Activated CD4-positive, alpha-beta memory T cell treated with anti-CD3 and anti-CD28 coated beads for 36 hours (primary cell): ENCODE data around the gene OR51V1. TPM values are rescaled to one million over a fixed set of nuclear protein-coding genes. Genes with fewer than 3 reads are reported as not detected.
"Not testable (repeated sequence)": the region's sequence is repeated elsewhere in the genome, so short reads cannot be mapped to it uniquely, and the experiment has no call there.

Experiments used
- CTCF ChIA-PET: fragments of 350-600 bp; sonication (Branson Sonifier 250); formaldehyde crosslinking; loops from one replicate; lab custom pipeline; 2021; ENCODE audit warnings: antibody characterized with exemption, inconsistent platforms; lab: Charles Lee
- POLR2A ChIA-PET: fragments of 350-600 bp; sonication (Branson Sonifier 250); formaldehyde crosslinking; loops from one replicate; lab custom pipeline; 2021; ENCODE audit warnings: antibody characterized with exemption; lab: Charles Lee
- DNase-seq: peaks from one replicate; pipeline ENCODE4 v3.0.0-alpha.2; 2020
- H3K27ac Mint-ChIP-seq: one replicate; pipeline ENCODE4 v1.8.0; 2021; ENCODE audit warnings: mixed read lengths
- H3K27me3 Mint-ChIP-seq: one replicate; pipeline ENCODE4 v1.8.0; 2021; ENCODE audit warnings: mixed read lengths
- H3K36me3 Mint-ChIP-seq: one replicate; pipeline ENCODE4 v1.8.0; 2021; ENCODE audit warnings: mixed read lengths
- H3K4me1 Mint-ChIP-seq: one replicate; pipeline ENCODE4 v1.8.0; 2021; ENCODE audit warnings: low read depth, mixed read lengths
- H3K4me3 Mint-ChIP-seq: one replicate; pipeline ENCODE4 v1.8.0; 2021; ENCODE audit warnings: mild to moderate bottlenecking, mixed read lengths
- H3K9me3 Mint-ChIP-seq: one replicate; pipeline ENCODE4 v1.8.0; 2021; ENCODE audit warnings: mixed read lengths
- intact Hi-C: fragments of 100-400 bp; cut with micrococcal nuclease; formaldehyde crosslinking; loops from one replicate; pipeline ENCODE4 v1.15.1; 2023
- total RNA-seq, 2 experiments: library from RNA; stranded (reverse); gene quantifications; one replicate each; pipeline ENCODE4 v1.2.3, GENCODE V29; 2021

Gene OR51V1
- total RNA-seq, 2 experiments from 2014 or later = not detected

GRCh38 chr11:5196731-5197130 is 3.8 kb downstream of the OR51V1 start:
- H3K4me3 Mint-ChIP-seq = no peak overlapping the region
- DNase-seq = no peak
- H3K36me3 Mint-ChIP-seq = no peaks in the 10 kb centered on the region
- ChIA-PET POLR2A (no interaction called here), CTCF (no interaction called here)
- intact Hi-C loops = no loop called here
- H3K4me1 Mint-ChIP-seq = no peaks in the 10 kb centered on the region
- H3K27ac Mint-ChIP-seq = no peak overlapping the region
- H3K27me3 Mint-ChIP-seq = no peaks in the 10 kb centered on the region
- peaks cover 2% of the 10 kb centered on the region for H3K9me3 Mint-ChIP-seq

GRCh38 chr11:5196067-5196466 is 4.4 kb downstream of the OR51V1 start:
- no peak overlapping the region for H3K4me3 Mint-ChIP-seq
- H3K36me3 Mint-ChIP-seq = no peaks in the 10 kb centered on the region
- H3K4me1 Mint-ChIP-seq = no peaks in the 10 kb centered on the region
- DNase-seq = no peak
- POLR2A ChIA-PET = no interaction called here
- H3K27ac Mint-ChIP-seq = no peak overlapping the region
- intact Hi-C loops = no loop called here
- H3K27me3 Mint-ChIP-seq = no peaks in the 10 kb centered on the region
- H3K9me3 Mint-ChIP-seq = peaks cover 2% of the 10 kb centered on the region
- CTCF ChIA-PET = no interaction called here

GRCh38 chr11:5192738-5193137 is 7.7 kb downstream of the OR51V1 start:
- Mint-ChIP-seq H3K4me1 (no peaks in the 10 kb centered on the region), H3K27me3 (no peaks in the 10 kb centered on the region), H3K9me3 (peaks cover 16% of the 10 kb centered on the region), H3K27ac (no peak overlapping the region), H3K36me3 (no peaks in the 10 kb centered on the region), H3K4me3 (no peak overlapping the region)
- intact Hi-C loops = no loop called here
- POLR2A ChIA-PET = no interaction called here
- CTCF ChIA-PET = no interaction called here
- DNase-seq = no peak

- Mint-ChIP-seq H3K27me3 (no peaks in the 10 kb centered on the region), H3K9me3 (peaks cover 14% of the 10 kb centered on the region), H3K4me1 (no peaks in the 10 kb centered on the region), H3K4me3 (no peak overlapping the region), H3K27ac (no peak overlapping the region), H3K36me3 (no peaks in the 10 kb centered on the region)
- no peak for DNase-seq
- intact Hi-C loops = no loop called here
- CTCF ChIA-PET = no interaction called here
- POLR2A ChIA-PET = no interaction called here
These were observed 12.3 kb downstream of the OR51V1 start for GRCh38 chr11:5188201-5188600.

GRCh38 chr11:5178046-5178837 is 22.2 kb downstream of the OR51V1 start:
- ChIA-PET CTCF (no interaction called here), POLR2A (no interaction called here)
- H3K27ac Mint-ChIP-seq = no peak overlapping the region
- no peaks in the 10 kb centered on the region for H3K27me3 Mint-ChIP-seq
- no peak overlapping the region for H3K4me3 Mint-ChIP-seq
- no peaks in the 10 kb centered on the region for H3K36me3 Mint-ChIP-seq
- H3K9me3 Mint-ChIP-seq = no peaks in the 10 kb centered on the region
- no peaks in the 10 kb centered on the region for H3K4me1 Mint-ChIP-seq
- intact Hi-C loops = no loop called here
- DNase-seq = no peak

GRCh38 chr11:5174934-5175333 is 25.5 kb downstream of the OR51V1 start:
- no peaks in the 10 kb centered on the region for H3K9me3 Mint-ChIP-seq
- no peaks in the 10 kb centered on the region for H3K36me3 Mint-ChIP-seq
- DNase-seq = no peak
- POLR2A ChIA-PET = no interaction called here
- no peaks in the 10 kb centered on the region for H3K27me3 Mint-ChIP-seq
- no peak overlapping the region for H3K4me3 Mint-ChIP-seq
- H3K27ac Mint-ChIP-seq = no peak overlapping the region
- CTCF ChIA-PET = no interaction called here
- no peaks in the 10 kb centered on the region for H3K4me1 Mint-ChIP-seq
- intact Hi-C loops = no loop called here

GRCh38 chr11:5171856-5172255 is 28.6 kb downstream of the OR51V1 start:
- no peak overlapping the region for H3K27ac Mint-ChIP-seq
- no peaks in the 10 kb centered on the region for H3K36me3 Mint-ChIP-seq
- H3K4me1 Mint-ChIP-seq = no peaks in the 10 kb centered on the region
- H3K4me3 Mint-ChIP-seq = no peak overlapping the region
- intact Hi-C loops = no loop called here
- H3K27me3 Mint-ChIP-seq = no peaks in the 10 kb centered on the region
- H3K9me3 Mint-ChIP-seq = no peaks in the 10 kb centered on the region
- DNase-seq = no peak
- POLR2A ChIA-PET = no interaction called here
- CTCF ChIA-PET = no interaction called here

GRCh38 chr11:5165898-5166297 is 34.6 kb downstream of the OR51V1 start:
- H3K36me3 Mint-ChIP-seq, H3K27ac Mint-ChIP-seq, H3K4me1 Mint-ChIP-seq, DNase-seq, H3K9me3 Mint-ChIP-seq, intact Hi-C loops, POLR2A ChIA-PET, H3K4me3 Mint-ChIP-seq, CTCF ChIA-PET, H3K27me3 Mint-ChIP-seq: not testable (repeated sequence)

- H3K27me3 Mint-ChIP-seq, H3K4me3 Mint-ChIP-seq, intact Hi-C loops, H3K4me1 Mint-ChIP-seq, DNase-seq, H3K36me3 Mint-ChIP-seq, POLR2A ChIA-PET, CTCF ChIA-PET, H3K27ac Mint-ChIP-seq, H3K9me3 Mint-ChIP-seq: not testable (repeated sequence)
These were observed 35.7 kb downstream of the OR51V1 start for GRCh38 chr11:5164807-5165206.

GRCh38 chr11:5161045-5161444 is 39.4 kb downstream of the OR51V1 start:
- H3K27me3 Mint-ChIP-seq, H3K4me1 Mint-ChIP-seq, POLR2A ChIA-PET, DNase-seq, H3K4me3 Mint-ChIP-seq, H3K36me3 Mint-ChIP-seq, CTCF ChIA-PET, H3K27ac Mint-ChIP-seq, intact Hi-C loops, H3K9me3 Mint-ChIP-seq: not testable (repeated sequence)

GRCh38 chr11:5160217-5160616 is 40.3 kb downstream of the OR51V1 start:
- DNase-seq, H3K27ac Mint-ChIP-seq, H3K9me3 Mint-ChIP-seq, CTCF ChIA-PET, H3K27me3 Mint-ChIP-seq, H3K4me1 Mint-ChIP-seq, intact Hi-C loops, H3K36me3 Mint-ChIP-seq, POLR2A ChIA-PET, H3K4me3 Mint-ChIP-seq: not testable (repeated sequence)

GRCh38 chr11:5159806-5160205 is 40.7 kb downstream of the OR51V1 start:
- intact Hi-C loops = no loop called here
- H3K36me3 Mint-ChIP-seq = no peaks in the 10 kb centered on the region
- no peaks in the 10 kb centered on the region for H3K4me1 Mint-ChIP-seq
- H3K27me3 Mint-ChIP-seq = peaks cover 4% of the 10 kb centered on the region
- no peak overlapping the region for H3K4me3 Mint-ChIP-seq
- CTCF ChIA-PET = no interaction called here
- POLR2A ChIA-PET = no interaction called here
- H3K27ac Mint-ChIP-seq = no peak overlapping the region
- H3K9me3 Mint-ChIP-seq = peaks cover 4% of the 10 kb centered on the region
- no peak for DNase-seq

GRCh38 chr11:5154657-5155056 is 45.8 kb downstream of the OR51V1 start, which contains the start of gene OR52A1:
Gene OR52A1, minus strand, starts transcription at chr11:5154757. Its CDS starts 2,388 bp downstream, at chr11:5152369.
- DNase-seq = no peak
- Mint-ChIP-seq H3K27me3 (no peaks in the 10 kb centered on the region), H3K9me3 (peaks cover 4% of the 10 kb centered on the region), H3K27ac (no peak within 1 kb of the TSS), H3K4me3 (no peak within 1 kb of the TSS), H3K4me1 (no peaks in the 10 kb centered on the region), H3K36me3 (no peaks in the 10 kb centered on the region)
- POLR2A ChIA-PET = no interaction called here
- intact Hi-C loops = no loop called here
- CTCF ChIA-PET = no interaction called here
